B cell (primary cell): Measurements from ENCODE around the gene CHST4. TPM values are rescaled to one million over a fixed set of nuclear protein-coding genes. Genes with fewer than 3 reads are reported as not detected.

Source experiments
- ATAC-seq: fragments of 200-7000 bp; cut with Tn5 transposase; one replicate; pipeline ENCODE4 v1.10.0; 2021; ENCODE audit warnings: low read depth, mild to moderate bottlenecking, moderate number of reproducible peaks, moderate library complexity
- CTCF ChIA-PET: fragments of 350-600 bp; sonication (Branson Sonifier 250); formaldehyde crosslinking; loops from one replicate; lab custom pipeline; 2021; ENCODE audit warnings: antibody characterized with exemption, inconsistent platforms; lab: Charles Lee
- POLR2A ChIA-PET: fragments of 350-600 bp; sonication (Branson Sonifier 250); formaldehyde crosslinking; loops from one replicate; lab custom pipeline; 2021; ENCODE audit warnings: antibody characterized with exemption; lab: Charles Lee
- DNase-seq: peaks from one replicate; pipeline ENCODE4 v3.0.0; 2013
- H2AFZ ChIP-seq: 2 replicates; pipeline ENCODE4 v1.6.1; 2012; ENCODE audit warnings: mild to moderate bottlenecking, low read depth, low read length; ENCODE audit not compliant: insufficient read depth, poor library complexity, severe bottlenecking
- H3K27ac ChIP-seq, 2 donors: 1 replicate in 1 of 2; 2 replicates in 1 of 2; pipeline ENCODE4 v1.5.1; 2012 to 2013; ENCODE audit warnings: low read length in 2 of 2, mild to moderate bottlenecking in 2 of 2, moderate library complexity in 1 of 2
- H3K27me3 ChIP-seq, 4 experiments: fragments of 200-600 bp in 1 of 4; sonication (generic) in 1 of 4; replicated peaks in 1 of 4; 1 replicate in 2 of 4; 2 replicates in 2 of 4; pipeline versions ENCODE4 v1.6.1 to v1.7.0; 2013 to 2016; ENCODE audit warnings: low read length in 3 of 4, mild to moderate bottlenecking in 2 of 4, mixed read lengths in 1 of 4, moderate library complexity in 1 of 4; ENCODE audit not compliant: insufficient read depth in 4 of 4, control insufficient read depth in 3 of 4; ENCODE audit errors: control extremely low read depth in 1 of 4
- H3K36me3 ChIP-seq, 2 experiments: replicated peaks in 1 of 2; 1 replicate in 1 of 2; 2 replicates in 1 of 2; pipeline versions ENCODE4 v1.6.1 to v1.7.1; 2013; ENCODE audit warnings: low read length in 1 of 2; ENCODE audit not compliant: insufficient read depth in 2 of 2, control insufficient read depth in 1 of 2; ENCODE audit errors: control extremely low read depth in 1 of 2, extremely low read depth in 1 of 2
- H3K4me1 ChIP-seq, 2 donors: fragments of 200-600 bp in 1 of 2; sonication (generic) in 1 of 2; 1 replicate in 1 of 2; 2 replicates in 1 of 2; pipeline versions ENCODE4 v1.5.1 to v1.6.1; 2013 to 2017; ENCODE audit warnings: low read length in 2 of 2; ENCODE audit not compliant: control insufficient read depth in 2 of 2, insufficient read depth in 2 of 2
- H3K4me2 ChIP-seq: replicated peaks from 2 replicates; pipeline ENCODE3; 2012; ENCODE audit warnings: mild to moderate bottlenecking, low read depth, low read length; ENCODE audit not compliant: poor library complexity, severe bottlenecking
- H3K4me3 ChIP-seq, 5 experiments: fragments of 200-600 bp in 1 of 5; sonication (generic) in 1 of 5; 1 replicate in 3 of 5; 2 replicates in 2 of 5; pipeline versions ENCODE4 v1.5.1 to v1.7.0; 2011 to 2016; ENCODE audit warnings: low read length in 4 of 5, mild to moderate bottlenecking in 4 of 5, low read depth in 2 of 5, control low read depth in 1 of 5, moderate library complexity in 1 of 5; ENCODE audit not compliant: insufficient read depth in 1 of 5; ENCODE audit errors: control extremely low read depth in 1 of 5, extremely low read depth in 1 of 5
- H3K79me2 ChIP-seq: fragments of 200-600 bp; sonication (generic); one replicate; pipeline ENCODE4 v1.6.0; 2016; ENCODE audit warnings: low read length; ENCODE audit not compliant: control insufficient read depth, insufficient read depth
- H3K9ac ChIP-seq: fragments of 200-600 bp; sonication (generic); 2 replicates; pipeline ENCODE4 v1.6.1; 2017; ENCODE audit warnings: mild to moderate bottlenecking, low read length, moderate library complexity
- H3K9me3 ChIP-seq, 3 donors: one replicate each; pipeline versions ENCODE4 v1.6.1 to v1.7.1; 2013; ENCODE audit warnings: low read length in 2 of 3; ENCODE audit not compliant: control insufficient read depth in 2 of 3, insufficient read depth in 1 of 3; ENCODE audit errors: control extremely low read depth in 1 of 3
- H4K20me1 ChIP-seq: 2 replicates; pipeline ENCODE4 v1.6.0; 2012; ENCODE audit warnings: mild to moderate bottlenecking, low read length; ENCODE audit not compliant: insufficient read depth, control insufficient read depth, poor library complexity, severe bottlenecking
- H3K27ac Mint-ChIP-seq: one replicate; pipeline ENCODE4 v1.8.0; 2021; ENCODE audit warnings: mixed read lengths
- H3K27me3 Mint-ChIP-seq: one replicate; pipeline ENCODE4 v1.8.0; 2021; ENCODE audit warnings: mixed read lengths
- H3K4me1 Mint-ChIP-seq: one replicate; pipeline ENCODE4 v1.8.0; 2021; ENCODE audit warnings: mixed read lengths
- H3K4me3 Mint-ChIP-seq: one replicate; pipeline ENCODE4 v1.8.0; 2021; ENCODE audit warnings: mixed read lengths
- H3K9me3 Mint-ChIP-seq: one replicate; pipeline ENCODE4 v1.8.0; 2022; ENCODE audit warnings: mixed read lengths; ENCODE audit not compliant: insufficient read depth
- CTCF ChIP-seq: fragments of 200-600 bp; IDR thresholded peaks from one replicate; pipeline ENCODE4 v1.8.0; 2022; ENCODE audit warnings: antibody characterized with exemption, mild to moderate bottlenecking
- EZH2 ChIP-seq: IDR thresholded peaks from 2 replicates; pipeline ENCODE4 v1.6.1; 2012; ENCODE audit warnings: borderline replicate concordance, low read depth, mild to moderate bottlenecking, moderate library complexity, low read length; ENCODE audit not compliant: insufficient read depth, poor library complexity, severe bottlenecking
- WGBS: methylation state at CpG from one replicate; pipeline ENCODE4 v1.1.5; 2013; ENCODE audit warnings: missing lambda C conversion rate; ENCODE audit not compliant: insufficient coverage; 5-methylcytosine and 5-hydroxymethylcytosine counted together
- intact Hi-C: fragments of 100-400 bp; cut with micrococcal nuclease; formaldehyde crosslinking; loops from one replicate; pipeline ENCODE4 v1.10.0; 2022
- polyA plus RNA-seq: library from polyadenylated mRNA; depleted of rRNA; stranded (reverse); fragments of >200 nt; gene quantifications from 2 replicates; pipeline ENCODE4 v1.2.3, GENCODE V29; 2012
- total RNA-seq, 2 donors: library from RNA; stranded (reverse); fragments of 120-200 nt in 1 of 2; gene quantifications; 1 replicate in 1 of 2; 2 replicates in 1 of 2; pipeline versions ENCODE4 v1.2.3 to v1.2.4, GENCODE V29; 2013 to 2022

CHST4 gene
- total and polyA plus RNA-seq, 2 donors (not counting 1 experiment from before 2014, with no cell fraction given): not detected

GRCh38 chr16:71572497-71573116, 46.4 kb downstream of the CHST4 start:
- peaks cover 3% of the 10 kb centered on the region for H3K27me3 Mint-ChIP-seq
- ChIA-PET POLR2A (no interaction called here), CTCF (interaction anchor here (2.0 to 3.2 kb wide), 3 partner anchors 8 to 39 kb away, joined by 5 to 24 read pairs (median 16); no protein-coding TSS in a partner anchor)

More at GRCh38 chr16:71572497-71573116, 46.4 kb downstream of the CHST4 start:
- TF ChIP-seq CTCF (no peak), EZH2 (no peak)
- Histone ChIP-seq H2AFZ (no peak overlapping the region), H3K9me3 (peaks cover 0 to 3% (median 0%) of the 10 kb centered on the region in 3 donors), H3K27me3 (peaks cover 0 to 1% (median 0%) of the 10 kb centered on the region in 4 experiments), H4K20me1 (no peaks in the 10 kb centered on the region), H3K4me2 (no peak overlapping the region), H3K4me1 (peaks cover 0 to 10% of the 10 kb centered on the region in 2 donors), H3K36me3 (no peaks in the 10 kb centered on the region), H3K27ac (no peak overlapping the region), H3K9ac (no peak overlapping the region), H3K4me3 (no peak overlapping the region), H3K79me2 (no peaks in the 10 kb centered on the region)
- no peaks in the 10 kb centered on the region for H3K9me3 Mint-ChIP-seq
- H3K4me3 Mint-ChIP-seq: no peak overlapping the region
- 86% methylated on average over 1 of the region's 3 CpGs for WGBS
- ATAC-seq (no peak), DNase-seq (no peak)
- no peak overlapping the region for H3K27ac Mint-ChIP-seq
- peaks cover 8% of the 10 kb centered on the region for H3K4me1 Mint-ChIP-seq
- intact Hi-C loops: no loop called here
